Liver (tissue), 3 donors: Measurements from ENCODE around the gene CD40.

ENCODE experiments used
- ATF3 ChIP-seq: IDR thresholded peaks from 2 replicates; pipeline ENCODE4 v1.6.1; 2016; ENCODE audit warnings: antibody characterized with exemption
- CTCF ChIP-seq: fragments of 150-350 bp; IDR thresholded peaks from 2 replicates; pipeline ENCODE4 v1.5.1; 2017; ENCODE audit warnings: improper control_type of control experiment, low read depth, low read length; ENCODE audit not compliant: missing input control
- FOXA1 ChIP-seq: IDR thresholded peaks from 2 replicates; pipeline ENCODE4 v1.6.1; 2016; ENCODE audit warnings: antibody characterized with exemption
- NR2F2 ChIP-seq: IDR thresholded peaks from 2 replicates; pipeline ENCODE4 v1.6.1; 2016; ENCODE audit warnings: antibody characterized with exemption
- RAD21 ChIP-seq, 2 donors: IDR thresholded peaks; 2 replicates each; pipeline ENCODE4 v1.6.1; 2016; ENCODE audit warnings: antibody characterized with exemption in 2 of 2, mild to moderate bottlenecking in 2 of 2
- REST ChIP-seq: IDR thresholded peaks from 2 replicates; pipeline ENCODE4 v1.6.1; 2016; ENCODE audit warnings: antibody characterized with exemption, mild to moderate bottlenecking
- TAF1 ChIP-seq: conservative IDR thresholded peaks from 2 replicates; pipeline ENCODE4 v1.6.1; 2016; ENCODE audit warnings: antibody characterized with exemption, mild to moderate bottlenecking
- YY1 ChIP-seq: IDR thresholded peaks from 2 replicates; pipeline ENCODE4 v1.6.1; 2016; ENCODE audit warnings: antibody characterized with exemption, mild to moderate bottlenecking
- ZBTB33 ChIP-seq: IDR thresholded peaks from 2 replicates; pipeline ENCODE4 v1.6.1; 2016; ENCODE audit warnings: antibody characterized with exemption
- donor health status: healthy.
- donor health status: healthy.

- TF ChIP-seq CTCF (no peak), YY1 (no peak), RAD21 (IDR thresholded peaks at IDR 0.05) (no peak), FOXA1 (no peak), REST (no peak), TAF1 (no peak), NR2F2 (no peak), ZBTB33 (no peak), ATF3 (no peak)
Observed at GRCh38 chr20:46111028-46111835, 6.9 kb upstream of the CD40 start.
